CD4-positive, alpha-beta T cell (primary cell): ENCODE data around the gene TARP.

ENCODE experiments used
- ATAC-seq: fragments of 200-7000 bp; cut with Tn5 transposase; one replicate; pipeline ENCODE4 v1.10.0; 2022; ENCODE audit warnings: mild to moderate bottlenecking; ENCODE audit not compliant: poor library complexity
- CTCF ChIA-PET: fragments of 350-600 bp; sonication (Branson Sonifier 250); formaldehyde crosslinking; loops from one replicate; lab custom pipeline; 2021; ENCODE audit warnings: antibody characterized with exemption, inconsistent platforms; lab: Charles Lee
- POLR2A ChIA-PET: fragments of 350-600 bp; sonication (Branson Sonifier 250); formaldehyde crosslinking; loops from one replicate; lab custom pipeline; 2021; ENCODE audit warnings: antibody characterized with exemption, inconsistent platforms; lab: Charles Lee
- DNase-seq, 14 experiments: peaks; one replicate each; pipeline ENCODE4 v3.0.0-alpha.2; 2013 to 2020; ENCODE audit warnings: mixed read lengths in 2 of 14
- H3K27ac ChIP-seq, 2 donors: one replicate each; pipeline versions ENCODE4 v1.5.1 to v1.7.0; 2013; ENCODE audit warnings: low read length in 2 of 2, low read depth in 1 of 2, mild to moderate bottlenecking in 1 of 2
- H3K27me3 ChIP-seq, 2 experiments: 1 replicate in 1 of 2; 2 replicates in 1 of 2; pipeline versions ENCODE4 v1.6.1 to v1.7.0; 2013; ENCODE audit warnings: low read length in 2 of 2, control low read depth in 1 of 2, mild to moderate bottlenecking in 1 of 2, moderate library complexity in 1 of 2; ENCODE audit not compliant: insufficient read depth in 2 of 2, control insufficient read depth in 1 of 2
- H3K36me3 ChIP-seq: one replicate; pipeline ENCODE4 v1.6.1; 2013; ENCODE audit warnings: low read length, control low read depth; ENCODE audit not compliant: insufficient read depth
- H3K4me1 ChIP-seq: one replicate; pipeline ENCODE4 v1.6.1; 2013; ENCODE audit warnings: low read length, control low read depth; ENCODE audit not compliant: insufficient read depth
- H3K4me3 ChIP-seq: one replicate; pipeline ENCODE4 v1.5.1; 2013; ENCODE audit warnings: mild to moderate bottlenecking, low read length, moderate library complexity
- H3K9me3 ChIP-seq, 2 experiments: 1 replicate in 1 of 2; 2 replicates in 1 of 2; pipeline versions ENCODE4 v1.6.1 to v1.7.0; 2013; ENCODE audit warnings: low read length in 2 of 2, mild to moderate bottlenecking in 2 of 2, control low read depth in 1 of 2, moderate library complexity in 1 of 2; ENCODE audit not compliant: control insufficient read depth in 1 of 2, insufficient read depth in 1 of 2
- H3K27ac Mint-ChIP-seq: one replicate; pipeline ENCODE4 v1.8.0; 2020; ENCODE audit warnings: mixed read lengths
- H3K27me3 Mint-ChIP-seq: one replicate; pipeline ENCODE4 v1.8.0; 2021; ENCODE audit warnings: mixed read lengths
- H3K36me3 Mint-ChIP-seq: one replicate; pipeline ENCODE4 v1.8.0; 2021; ENCODE audit warnings: low read depth, mixed read lengths
- H3K4me1 Mint-ChIP-seq: one replicate; pipeline ENCODE4 v1.8.0; 2021; ENCODE audit warnings: low read depth, mixed read lengths
- H3K4me3 Mint-ChIP-seq: one replicate; pipeline ENCODE4 v1.8.0; 2020; ENCODE audit warnings: mild to moderate bottlenecking, mixed read lengths
- H3K9me3 Mint-ChIP-seq: one replicate; pipeline ENCODE4 v1.8.0; 2020; ENCODE audit warnings: mixed read lengths
- CTCF ChIP-seq: fragments of 200-600 bp; IDR thresholded peaks from one replicate; pipeline ENCODE4 v1.8.0; 2022; ENCODE audit warnings: antibody characterized with exemption, mild to moderate bottlenecking
- intact Hi-C, 2 experiments: fragments of 100-400 bp; cut with DNase I in 1 of 2; cut with micrococcal nuclease in 1 of 2; formaldehyde crosslinking; loops; one replicate each; pipeline versions ENCODE4 v1.15.1 to v1.9.0; 2023 to 2025; cut with DNase I, micrococcal nuclease

The TARP gene

GRCh38 chr7:38223306-38223705, 50.1 kb downstream of the TARP start:
- no peak overlapping the region for H3K4me3 Mint-ChIP-seq

DNA sequence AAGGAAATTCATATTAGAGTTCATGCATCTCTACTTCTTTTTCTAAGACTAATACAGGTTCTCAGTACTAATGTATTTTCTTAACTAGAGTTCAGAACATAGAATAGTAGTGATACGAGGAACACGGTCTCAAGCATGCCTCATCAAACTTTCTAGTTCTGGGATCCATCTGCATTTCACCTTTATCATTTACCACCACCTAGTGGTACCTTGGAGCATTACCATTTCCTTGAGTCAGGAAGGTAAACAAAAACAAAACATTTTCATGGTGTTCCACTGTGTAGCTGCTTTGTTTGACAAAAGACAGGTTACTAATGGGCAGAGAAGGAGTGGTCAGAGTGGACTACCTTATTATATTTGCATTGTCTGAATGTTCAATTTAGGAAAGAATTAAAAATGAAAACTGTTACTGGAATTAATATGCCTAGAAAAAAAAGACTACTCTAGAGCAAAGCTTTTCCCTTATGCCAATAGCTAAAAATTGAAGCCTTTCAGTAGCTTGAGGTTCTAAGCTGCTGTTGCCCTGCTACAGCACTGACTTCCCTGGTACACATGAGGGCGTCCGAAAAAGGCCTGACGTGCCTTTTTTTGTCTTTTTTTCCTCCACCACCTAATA, 50.8 kb downstream of the TARP start:
- peak; percentile 92 for ATAC-seq
- Mint-ChIP-seq H3K9me3 (no peaks in the 10 kb centered on the region), H3K4me3 (no peak overlapping the region), H3K4me1 (peaks cover 11% of the 10 kb centered on the region), H3K27me3 (no peaks in the 10 kb centered on the region), H3K27ac (peak overlapping the region; percentile 2), H3K36me3 (peaks cover 54% of the 10 kb centered on the region)
- intact Hi-C loops: loop anchor here (1.0 kb wide), 1 partner anchor 115 kb away; no protein-coding TSS in a partner anchor
- Histone ChIP-seq H3K4me3 (no peak overlapping the region), H3K27ac (no peak overlapping the region), H3K27me3 (no peaks in the 10 kb centered on the region), H3K4me1 (peaks cover 26% of the 10 kb centered on the region), H3K36me3 (peaks cover 22% of the 10 kb centered on the region), H3K9me3 (no peaks in the 10 kb centered on the region)
- peak; percentile 93 for TF ChIP-seq CTCF
- POLR2A ChIA-PET: interaction anchor here (0.5 to 1.1 kb wide), 4 partner anchors 10 to 144 kb away, joined by 3 to 4 read pairs (median 3); no protein-coding TSS in a partner anchor
- CTCF ChIA-PET: interaction anchor here (0.6 to 10.0 kb wide), 13 partner anchors 9 to 152 kb away, joined by 3 to 113 read pairs (median 6); partner anchors contain the start of gene STARD3NL
- DNase-seq: peak in 5 of 14 experiments; percentile 7 to 82 (median 78)

More at GRCh38 chr7:38223306-38223705, 50.1 kb downstream of the TARP start:
- H3K4me1 Mint-ChIP-seq: peaks cover 6% of the 10 kb centered on the region
- H3K27ac ChIP-seq: no peak overlapping the region
- no peaks in the 10 kb centered on the region for H3K9me3 Mint-ChIP-seq
- H3K4me3 ChIP-seq: no peak overlapping the region
- ChIA-PET POLR2A (interaction anchor here (1.0 kb wide), 1 partner anchor 81 kb away, joined by 3 read pairs; no protein-coding TSS in a partner anchor), CTCF (interaction anchor here (0.6 to 10.0 kb wide), 12 partner anchors 10 to 151 kb away, joined by 3 to 113 read pairs (median 7); partner anchors contain the start of gene STARD3NL)
- DNase-seq: no peak
- intact Hi-C loops: no loop called here
- H3K27me3 ChIP-seq: no peaks in the 10 kb centered on the region
- H3K4me1 ChIP-seq: peaks cover 24% of the 10 kb centered on the region
- peaks cover 54% of the 10 kb centered on the region for H3K36me3 Mint-ChIP-seq
- ATAC-seq: no peak
- no peaks in the 10 kb centered on the region for H3K27me3 Mint-ChIP-seq
- no peak overlapping the region for H3K27ac Mint-ChIP-seq
- H3K9me3 ChIP-seq: no peaks in the 10 kb centered on the region
- TF ChIP-seq CTCF: no peak
- peaks cover 23% of the 10 kb centered on the region for H3K36me3 ChIP-seq

DNA sequence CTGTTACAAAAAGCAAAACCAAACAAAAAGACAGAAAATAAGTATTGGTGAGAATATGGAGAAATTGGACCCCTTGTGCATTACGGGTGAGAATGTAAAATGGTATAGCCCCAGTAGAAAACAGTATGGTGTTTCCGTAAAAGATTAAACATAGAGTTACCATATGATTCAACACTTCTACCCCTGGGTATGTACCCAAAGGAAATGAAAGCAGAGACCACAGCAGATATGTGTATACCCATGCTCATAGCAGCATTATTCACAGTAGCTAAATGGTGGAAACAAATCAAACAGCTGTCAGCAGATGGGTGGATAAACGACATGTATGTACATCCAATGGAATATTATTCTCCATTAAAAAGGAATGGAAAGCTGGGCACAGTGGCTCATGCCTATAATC, 53.0 kb downstream of the TARP start:
- Mint-ChIP-seq H3K9me3 (no peaks in the 10 kb centered on the region), H3K4me3 (no peak overlapping the region), H3K27ac (peak overlapping the region; percentile 3), H3K4me1 (peaks cover 28% of the 10 kb centered on the region), H3K27me3 (no peaks in the 10 kb centered on the region), H3K36me3 (peaks cover 56% of the 10 kb centered on the region)
- peaks cover 25% of the 10 kb centered on the region for H3K36me3 ChIP-seq
- H3K9me3 ChIP-seq: no peaks in the 10 kb centered on the region
- ATAC-seq (no peak), DNase-seq (peak in 1 of 14 experiments; percentile 66)
- H3K4me1 ChIP-seq: peaks cover 39% of the 10 kb centered on the region
- intact Hi-C loops: no loop called here
- H3K4me3 ChIP-seq: no peak overlapping the region
- CTCF ChIA-PET: interaction anchor here (1.4 to 10.0 kb wide), 4 partner anchors 16 to 148 kb away, joined by 3 to 113 read pairs (median 14); no protein-coding TSS in a partner anchor
- no peaks in the 10 kb centered on the region for H3K27me3 ChIP-seq
- H3K27ac ChIP-seq: peak overlapping the region in 1 of 2 donors; percentile 25
- POLR2A ChIA-PET: interaction anchor here (0.9 kb wide), 1 partner anchor 117 kb away, joined by 3 read pairs; no protein-coding TSS in a partner anchor
- no peak for TF ChIP-seq CTCF
